ENCODE data around the gene CIDEC. TPM values are rescaled to one million over a fixed set of nuclear protein-coding genes. Genes with fewer than 3 reads are reported as not detected.
"Not testable (repeated sequence)": the region's sequence is repeated elsewhere in the genome, so short reads cannot be mapped to it uniquely, and the experiment has no call there.

The CIDEC gene
- total RNA-seq, 1 experiment from 2014 or later, result not detected

GRCh38 chr3:9869955-9870354 lies 10.1 kb downstream of the CIDEC start:
- no peak for DNase-seq (ENCODE audit: unreplicated experiment)

DNA sequence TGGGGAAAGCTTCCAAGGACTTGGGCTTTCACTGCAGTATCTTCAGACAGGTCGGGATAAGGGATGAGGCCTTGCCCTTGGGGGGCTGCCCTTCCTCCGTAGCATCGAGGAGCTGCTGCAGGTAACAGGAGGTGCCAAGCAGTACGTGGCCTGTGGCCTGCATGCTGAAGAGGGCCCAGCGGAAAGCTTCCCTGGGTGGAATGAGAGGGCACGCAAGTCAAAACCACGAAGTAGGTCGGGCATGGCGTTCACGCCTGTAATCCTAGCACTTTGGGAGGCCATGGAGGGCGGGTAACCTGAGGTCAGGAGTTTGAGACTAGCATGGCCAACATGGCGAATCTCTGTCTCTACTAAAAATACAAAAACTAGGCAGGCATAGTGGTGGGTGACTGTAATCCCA lies 12.9 kb downstream of the CIDEC start:
- CTCF ChIA-PET, result interaction anchor here (1.3 to 1.9 kb wide), 3 partner anchors 17 to 79 kb away, joined by 4 to 9 read pairs (median 5); no protein-coding TSS in a partner anchor
- H3K9me3 Mint-ChIP-seq (ENCODE audit: unreplicated experiment), result no peaks in the 10 kb centered on the region
- TF ChIP-seq, protein P1, sequence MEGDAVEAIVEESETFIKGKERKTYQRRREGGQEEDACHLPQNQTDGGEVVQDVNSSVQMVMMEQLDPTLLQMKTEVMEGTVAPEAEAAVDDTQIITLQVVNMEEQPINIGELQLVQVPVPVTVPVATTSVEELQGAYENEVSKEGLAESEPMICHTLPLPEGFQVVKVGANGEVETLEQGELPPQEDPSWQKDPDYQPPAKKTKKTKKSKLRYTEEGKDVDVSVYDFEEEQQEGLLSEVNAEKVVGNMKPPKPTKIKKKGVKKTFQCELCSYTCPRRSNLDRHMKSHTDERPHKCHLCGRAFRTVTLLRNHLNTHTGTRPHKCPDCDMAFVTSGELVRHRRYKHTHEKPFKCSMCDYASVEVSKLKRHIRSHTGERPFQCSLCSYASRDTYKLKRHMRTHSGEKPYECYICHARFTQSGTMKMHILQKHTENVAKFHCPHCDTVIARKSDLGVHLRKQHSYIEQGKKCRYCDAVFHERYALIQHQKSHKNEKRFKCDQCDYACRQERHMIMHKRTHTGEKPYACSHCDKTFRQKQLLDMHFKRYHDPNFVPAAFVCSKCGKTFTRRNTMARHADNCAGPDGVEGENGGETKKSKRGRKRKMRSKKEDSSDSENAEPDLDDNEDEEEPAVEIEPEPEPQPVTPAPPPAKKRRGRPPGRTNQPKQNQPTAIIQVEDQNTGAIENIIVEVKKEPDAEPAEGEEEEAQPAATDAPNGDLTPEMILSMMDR (IDR thresholded peaks at IDR 0.05; ENCODE audit: unreplicated experiment), result no peak
- H3K27ac Mint-ChIP-seq (ENCODE audit: low read depth, unreplicated experiment), result peak overlapping the region; percentile 84
- H3K36me3 Mint-ChIP-seq (ENCODE audit: insufficient read depth, unreplicated experiment), result no peaks in the 10 kb centered on the region
- H3K27me3 Mint-ChIP-seq (ENCODE audit: insufficient read depth, unreplicated experiment), result no peaks in the 10 kb centered on the region
- no peak overlapping the region for H3K4me3 Mint-ChIP-seq (ENCODE audit: unreplicated experiment)
- intact Hi-C loops (cut with micrococcal nuclease), result no loop called here
- POLR2A ChIA-PET, result interaction anchor here (1.1 to 6.2 kb wide), 4 partner anchors 17 to 46 kb away, joined by 3 to 70 read pairs (median 12); partner anchors contain the start of gene JAGN1
- DNase-seq (ENCODE audit: unreplicated experiment), result no peak
- no TSS peak for BruUV-seq (replicated peaks)
- H3K4me1 Mint-ChIP-seq (ENCODE audit: insufficient read depth, unreplicated experiment), result peaks cover 16% of the 10 kb centered on the region

More at GRCh38 chr3:9869955-9870354, 10.1 kb downstream of the CIDEC start:
- ChIA-PET POLR2A (no interaction called here), CTCF (no interaction called here)
- no peak overlapping the region for H3K27ac Mint-ChIP-seq (ENCODE audit: low read depth, unreplicated experiment)
- peaks cover 11% of the 10 kb centered on the region for H3K4me1 Mint-ChIP-seq (ENCODE audit: insufficient read depth, unreplicated experiment)
- intact Hi-C loops (cut with micrococcal nuclease), result no loop called here
- H3K9me3 Mint-ChIP-seq (ENCODE audit: unreplicated experiment), result no peaks in the 10 kb centered on the region
- H3K4me3 Mint-ChIP-seq (ENCODE audit: unreplicated experiment), result no peak overlapping the region
- BruUV-seq (replicated peaks), result no TSS peak
- no peaks in the 10 kb centered on the region for H3K36me3 Mint-ChIP-seq (ENCODE audit: insufficient read depth, unreplicated experiment)
- H3K27me3 Mint-ChIP-seq (ENCODE audit: insufficient read depth, unreplicated experiment), result no peaks in the 10 kb centered on the region
- TF ChIP-seq, protein P1 (IDR thresholded peaks at IDR 0.05; ENCODE audit: unreplicated experiment), result no peak

GRCh38 chr3:9866639-9867038 lies 13.4 kb downstream of the CIDEC start:
- H3K9me3 Mint-ChIP-seq (ENCODE audit: unreplicated experiment), result no peaks in the 10 kb centered on the region
- peak; percentile 32 for DNase-seq (ENCODE audit: unreplicated experiment)
- ChIA-PET POLR2A (interaction anchor here (1.1 to 6.2 kb wide), 4 partner anchors 18 to 46 kb away, joined by 3 to 70 read pairs (median 12); partner anchors contain the start of gene JAGN1), CTCF (interaction anchor here (0.8 to 1.9 kb wide), 3 partner anchors 17 to 80 kb away, joined by 3 to 9 read pairs (median 5); no protein-coding TSS in a partner anchor)
- peaks cover 16% of the 10 kb centered on the region for H3K4me1 Mint-ChIP-seq (ENCODE audit: insufficient read depth, unreplicated experiment)
- no peaks in the 10 kb centered on the region for H3K36me3 Mint-ChIP-seq (ENCODE audit: insufficient read depth, unreplicated experiment)
- H3K27me3 Mint-ChIP-seq (ENCODE audit: insufficient read depth, unreplicated experiment), result no peaks in the 10 kb centered on the region
- H3K4me3 Mint-ChIP-seq (ENCODE audit: unreplicated experiment), result no peak overlapping the region
- intact Hi-C loops (cut with micrococcal nuclease), result no loop called here
- peak overlapping the region; percentile 84 for H3K27ac Mint-ChIP-seq (ENCODE audit: low read depth, unreplicated experiment)
- no TSS peak for BruUV-seq (replicated peaks)
- TF ChIP-seq, protein P1 (IDR thresholded peaks at IDR 0.05; ENCODE audit: unreplicated experiment), result no peak

DNA sequence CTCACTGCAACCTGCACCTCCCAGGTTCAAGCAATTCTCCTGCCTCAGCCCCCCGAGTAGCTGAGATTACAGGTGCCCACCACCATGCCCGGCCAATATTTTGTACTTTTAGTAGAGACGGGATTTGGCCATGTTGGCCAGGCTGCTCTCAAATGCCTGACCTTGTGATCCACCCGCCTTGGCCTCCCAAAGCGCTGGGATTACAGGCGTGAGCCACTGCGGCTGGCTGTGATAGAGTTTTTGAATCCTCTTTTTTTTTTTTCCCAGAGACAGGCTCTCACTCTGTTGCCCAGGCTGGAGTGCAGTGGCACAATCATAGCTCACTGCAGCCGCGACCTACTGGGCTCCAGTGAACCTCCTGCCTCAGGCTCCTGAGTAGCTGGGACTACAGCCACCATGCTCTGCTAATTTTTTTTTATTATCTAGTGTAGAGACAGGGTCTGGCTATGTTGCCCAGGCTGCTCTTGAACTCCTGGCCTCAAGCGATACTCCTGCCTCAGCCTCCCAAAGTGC lies 14.9 kb downstream of the CIDEC start:
- H3K36me3 Mint-ChIP-seq (ENCODE audit: insufficient read depth, unreplicated experiment); intact Hi-C loops (cut with micrococcal nuclease); DNase-seq (ENCODE audit: unreplicated experiment); H3K27me3 Mint-ChIP-seq (ENCODE audit: insufficient read depth, unreplicated experiment); H3K9me3 Mint-ChIP-seq (ENCODE audit: unreplicated experiment); BruUV-seq (replicated peaks): not testable (repeated sequence)
- Mint-ChIP-seq H3K27ac (ENCODE audit: low read depth, unreplicated experiment) (peak overlapping the region; percentile 84), H3K4me3 (ENCODE audit: unreplicated experiment) (peak overlapping the region; percentile 54), H3K4me1 (ENCODE audit: insufficient read depth, unreplicated experiment) (peaks cover 16% of the 10 kb centered on the region)
- CTCF ChIA-PET, result interaction anchor here (1.0 to 1.5 kb wide), 4 partner anchors 13 to 26 kb away, joined by 3 to 6 read pairs (median 4); no protein-coding TSS in a partner anchor
- POLR2A ChIA-PET, result interaction anchor here (0.7 to 6.2 kb wide), 17 partner anchors 13 to 150 kb away, joined by 3 to 70 read pairs (median 5); partner anchors contain the start of genes CRELD1, IL17RC, IL17RE and JAGN1
